K562 (cell line): ENCODE data around the gene GJB6. TPM values are rescaled to one million over a fixed set of nuclear protein-coding genes. Genes with fewer than 3 reads are reported as not detected.

Experiments
- ATAC-seq: fragments of 200-7000 bp; cut with Tn5 transposase; 3 replicates; pipeline ENCODE4 v1.9.1; 2020; ENCODE audit warnings: moderate library complexity
- BruUV-seq: library from RNA; stranded (reverse); fragments of 400-500 nt; replicated peaks from 2 replicates; lab custom pipeline; 2021; lab: Mats Ljungman, UMichigan
- CTCF ChIA-PET: fragments of 300-600 bp; formaldehyde crosslinking; extraction: SDS; loops from one replicate; lab custom pipeline; 2021; ENCODE audit warnings: low intra/inter-chr PET ratio; lab: Yijun Ruan, JAX
- POLR2A ChIA-PET: fragments of 300-600, 350-650 bp; sonication (Branson Sonifier 250); formaldehyde crosslinking; extraction: SDS; loops from one replicate; lab custom pipeline; 2021; ENCODE audit warnings: antibody characterized with exemption, inconsistent platforms; lab: Yijun Ruan, JAX
- DNase-seq, 4 experiments: peaks; one replicate each; pipeline versions ENCODE4 v3.0.0 to v3.0.0-alpha.2; 2011 to 2018; ENCODE audit warnings: low spot score in 3 of 4, mixed read lengths in 3 of 4; ENCODE audit errors: extremely low read depth in 1 of 4
- FAIRE-seq: peaks from 2 replicates; lab custom pipeline; 2011; peaks lifted over from hg19 to GRCh38; lab: Jason Lieb, UNC
- H2AFZ ChIP-seq: 2 replicates; pipeline ENCODE4 v1.6.0; 2011; ENCODE audit warnings: low read depth, low read length, control low read depth, inconsistent platforms
- H3K27ac ChIP-seq: fragments of 200-600 bp; 3 replicates; pipeline ENCODE4 v1.8.0; 2011; ENCODE audit warnings: low read depth, mild to moderate bottlenecking, control low read depth, inconsistent platforms, low read length, moderate library complexity, mixed read lengths; ENCODE audit errors: extremely low read depth
- H3K27me3 ChIP-seq, 2 experiments: fragments of 300-600 bp in 1 of 2; 2 replicates in 1 of 2; 3 replicates in 1 of 2; pipeline versions ENCODE4 v1.6.0 to v1.8.0; 2011; ENCODE audit warnings: inconsistent platforms in 2 of 2, low read length in 2 of 2, mild to moderate bottlenecking in 1 of 2, mixed read lengths in 1 of 2, moderate library complexity in 1 of 2; ENCODE audit not compliant: control insufficient read depth in 2 of 2, insufficient read depth in 2 of 2
- H3K36me3 ChIP-seq: fragments of 300-600 bp; 3 replicates; pipeline ENCODE4 v1.8.0; 2011; ENCODE audit warnings: mild to moderate bottlenecking, low read length, inconsistent platforms; ENCODE audit not compliant: control insufficient read depth, insufficient read depth
- H3K4me1 ChIP-seq, 2 experiments: fragments of 200-600 bp in 1 of 2; replicated peaks in 1 of 2; 2 replicates in 1 of 2; 3 replicates in 1 of 2; pipeline versions ENCODE4 v1.5.1 to v1.8.0; 2011; ENCODE audit warnings: inconsistent platforms in 2 of 2, low read length in 2 of 2, mild to moderate bottlenecking in 1 of 2, mixed read lengths in 1 of 2, moderate library complexity in 1 of 2; ENCODE audit not compliant: control insufficient read depth in 2 of 2, insufficient read depth in 2 of 2
- H3K4me2 ChIP-seq: 2 replicates; pipeline ENCODE4 v1.6.1; 2011; ENCODE audit warnings: low read length, control low read depth, inconsistent platforms, mixed read lengths; ENCODE audit not compliant: insufficient read depth
- H3K4me3 ChIP-seq: fragments of 200-600 bp; sonication (generic), shearing (Covaris generic); 2 replicates; pipeline ENCODE4 v1.5.1; 2016; ENCODE audit warnings: control low read depth, inconsistent platforms
- H3K79me2 ChIP-seq: fragments of 200-600 bp; 3 replicates; pipeline ENCODE4 v1.8.0; 2011; ENCODE audit warnings: low read length, inconsistent platforms; ENCODE audit not compliant: control insufficient read depth, insufficient read depth
- H3K9ac ChIP-seq, 2 experiments: 2 replicates each; pipeline versions ENCODE4 v1.6.0 to v1.6.1; 2011; ENCODE audit warnings: low read depth in 2 of 2, low read length in 2 of 2, control low read depth in 1 of 2, inconsistent platforms in 1 of 2, mild to moderate bottlenecking in 1 of 2, mixed read lengths in 1 of 2; ENCODE audit not compliant: insufficient read depth in 1 of 2
- H3K9me1 ChIP-seq: one replicate; pipeline ENCODE4 v1.6.0; 2011; ENCODE audit warnings: inconsistent platforms, mild to moderate bottlenecking, low read length, moderate library complexity; ENCODE audit not compliant: control insufficient read depth, insufficient read depth
- H3K9me3 ChIP-seq: replicated peaks from 2 replicates; pipeline ENCODE4 v1.5.1; 2011; ENCODE audit warnings: low read depth, low read length, inconsistent platforms; ENCODE audit not compliant: control insufficient read depth, insufficient read depth
- H4K20me1 ChIP-seq: replicated peaks from 2 replicates; pipeline ENCODE4 v1.6.1; 2011; ENCODE audit warnings: low read length, inconsistent platforms, mixed read lengths; ENCODE audit not compliant: control insufficient read depth, insufficient read depth
- FOXJ2 ChIP-seq: fragments of 200-800 bp; sonication (Bioruptor generic); IDR thresholded peaks from 2 replicates; pipeline ENCODE4 v1.6.1; 2016; ENCODE audit warnings: missing genetic modification characterization, missing compliant biosample characterization
- HIVEP1 ChIP-seq: fragments of 250-450 bp; sonication (Bioruptor Pico); IDR thresholded peaks from 2 replicates; pipeline ENCODE4 v1.4.0; 2020; ENCODE audit warnings: mild to moderate bottlenecking
- HLTF ChIP-seq: fragments of 450-650 bp; IDR thresholded peaks from 2 replicates; pipeline ENCODE4 v1.6.1; 2016
- HSF4 ChIP-seq: fragments of 250-450 bp; sonication (Bioruptor Pico); IDR thresholded peaks from 2 replicates; pipeline ENCODE4 v2.1.2; 2022; ENCODE audit warnings: mild to moderate bottlenecking, moderate library complexity, borderline replicate concordance
- MIER1 ChIP-seq: fragments of 450-650 bp; IDR thresholded peaks from 2 replicates; pipeline ENCODE4 v1.6.1; 2016; ENCODE audit warnings: antibody characterized with exemption, mild to moderate bottlenecking, low read depth
- MXI1 ChIP-seq: IDR thresholded peaks from 2 replicates; pipeline ENCODE4 v1.6.1; 2011; ENCODE audit warnings: low read depth, mild to moderate bottlenecking, improper control_type of control experiment, low read length
- NFXL1 ChIP-seq: fragments of 450-650 bp; formaldehyde crosslinking; IDR thresholded peaks from 2 replicates; pipeline ENCODE4 v1.4.0; 2021; ENCODE audit warnings: mild to moderate bottlenecking
- NFYB ChIP-seq: IDR thresholded peaks from 2 replicates; pipeline ENCODE4 v1.6.1; 2011; ENCODE audit warnings: mild to moderate bottlenecking, moderate library complexity; ENCODE audit not compliant: insufficient read length; ENCODE audit errors: extremely low read depth
- OTX1 ChIP-seq: fragments of 450-650 bp; formaldehyde crosslinking; IDR thresholded peaks from 2 replicates; pipeline ENCODE4 v1.4.0; 2022; ENCODE audit warnings: mild to moderate bottlenecking
- SIX5 ChIP-seq, 2 experiments: IDR thresholded peaks; 2 replicates each; pipeline ENCODE4 v1.6.1; 2011; ENCODE audit warnings: low read length in 2 of 2, borderline replicate concordance in 1 of 2, low read depth in 1 of 2, mild to moderate bottlenecking in 1 of 2, moderate library complexity in 1 of 2; ENCODE audit not compliant: insufficient read depth in 1 of 2
- SMARCB1 ChIP-seq: IDR thresholded peaks from 2 replicates; pipeline ENCODE4 v1.6.1; 2011; ENCODE audit warnings: improper control_type of control experiment, low read depth; ENCODE audit not compliant: insufficient read length
- SNAPC5 ChIP-seq: fragments of 250-450 bp; sonication (Bioruptor Pico); IDR thresholded peaks from 2 replicates; pipeline ENCODE4 v1.8.0; 2021; ENCODE audit warnings: moderate library complexity, mild to moderate bottlenecking, inconsistent platforms
- ZFPM2 ChIP-seq: fragments of 250-450 bp; sonication (Bioruptor Pico); IDR thresholded peaks from 2 replicates; pipeline ENCODE4 v1.5.1; 2022; ENCODE audit warnings: mild to moderate bottlenecking
- WGBS: fragments of 100-300 bp; shearing (Covaris generic); methylation state at CpG from one replicate; pipeline ENCODE4 v1.1.6; 2016; ENCODE audit warnings: low coverage, mixed read lengths; ENCODE audit not compliant: insufficient coverage; ENCODE audit errors: missing lambda C conversion rate; 5-methylcytosine and 5-hydroxymethylcytosine counted together
- in situ Hi-C: fragments of 300-500 bp; cut with MboI; formaldehyde crosslinking; loops from 4 replicates; pipeline ENCODE4 v1.15.0; 2018; ENCODE audit warnings: inconsistent platforms, mixed read lengths
- intact Hi-C: fragments of 100-400 bp; cut with micrococcal nuclease; formaldehyde crosslinking; loops from 2 replicates; pipeline ENCODE4 v1.14.2; 2022
- polyA plus RNA-seq, 8 experiments: library from polyadenylated mRNA; depleted of rRNA in 4 of 8; stranded (reverse) in 5 of 8; unstranded in 3 of 8; fragments of >200 nt; fragmentation: Nextera tagmentation in 2 of 8; fragmentation: Illumina TruSeq in 1 of 8; extraction: Ambion mirVana in 2 of 8; extraction: Trizol in 1 of 8; gene quantifications; 2 replicates each; pipeline versions ENCODE4 v1.2.1 to v1.2.3, GENCODE V29; 2011 to 2014; ENCODE audit warnings: inconsistent platforms in 1 of 8, missing spikeins in 1 of 8
- total RNA-seq, 7 experiments: library from RNA; depleted of rRNA in 6 of 7; stranded (reverse); fragments of >200 nt in 6 of 7; fragmentation: Illumina TruSeq in 2 of 7; extraction: Trizol in 2 of 7; gene quantifications; 2 replicates each; pipeline versions ENCODE4 v1.2.1 to v1.2.3, GENCODE V29; 2011 to 2021; ENCODE audit warnings: low replicate concordance in 1 of 7
- TF ChIP-seq, protein P1 (sequence below): fragments of 200-800 bp; sonication (Bioruptor generic); IDR thresholded peaks from 2 replicates; pipeline ENCODE4 v1.6.1; 2017; ENCODE audit warnings: missing genetic modification characterization, missing compliant biosample characterization
- TF ChIP-seq, protein P2 (sequence below): fragments of 200-800 bp; sonication (Bioruptor generic); IDR thresholded peaks from 2 replicates; pipeline ENCODE4 v1.6.1; 2016; ENCODE audit warnings: missing genetic modification characterization, missing compliant biosample characterization

Gene GJB6
- total and polyA plus RNA-seq, 9 of the 15 experiments (the other 6 are each of a cell fraction or from before 2014, with no cell fraction given) = not detected

- 0% methylated on average over 1 of the region's 1 CpG for WGBS
- intact Hi-C loops = no loop called here
- no peak for FAIRE-seq
- H3K36me3 ChIP-seq = no peaks in the 10 kb centered on the region
- no peak overlapping the region for H3K4me3 ChIP-seq
- no peak for ATAC-seq
- in situ Hi-C loops = no loop called here
- ChIA-PET CTCF (no interaction called here), POLR2A (no interaction called here)
- no peak overlapping the region for H2AFZ ChIP-seq
- H3K9me1 ChIP-seq = no peaks in the 10 kb centered on the region
- no peak overlapping the region for H3K9ac ChIP-seq
- H3K9me3 ChIP-seq = no peaks in the 10 kb centered on the region
- DNase-seq = no peak
- peaks cover 0 to 14% of the 10 kb centered on the region in 2 experiments; a peak in 2 of 5 replicates for H3K27me3 ChIP-seq
- H3K4me1 ChIP-seq = no peaks in the 10 kb centered on the region; a peak in 1 of 5 replicates
- H3K79me2 ChIP-seq = no peaks in the 10 kb centered on the region
- H4K20me1 ChIP-seq = no peaks in the 10 kb centered on the region
- no peak overlapping the region for H3K4me2 ChIP-seq
- no TSS peak for BruUV-seq
- no peak overlapping the region for H3K27ac ChIP-seq
- no peak for TF ChIP-seq HLTF
- no peak for TF ChIP-seq SMARCB1
- no peak for TF ChIP-seq HSF4 (CRISPR knock-in tag)
- TF ChIP-seq ZFPM2 (CRISPR knock-in tag) = no peak
- TF ChIP-seq MXI1 = no peak
- TF ChIP-seq HIVEP1 (CRISPR knock-in tag) = no peak
- TF ChIP-seq, protein P1, sequence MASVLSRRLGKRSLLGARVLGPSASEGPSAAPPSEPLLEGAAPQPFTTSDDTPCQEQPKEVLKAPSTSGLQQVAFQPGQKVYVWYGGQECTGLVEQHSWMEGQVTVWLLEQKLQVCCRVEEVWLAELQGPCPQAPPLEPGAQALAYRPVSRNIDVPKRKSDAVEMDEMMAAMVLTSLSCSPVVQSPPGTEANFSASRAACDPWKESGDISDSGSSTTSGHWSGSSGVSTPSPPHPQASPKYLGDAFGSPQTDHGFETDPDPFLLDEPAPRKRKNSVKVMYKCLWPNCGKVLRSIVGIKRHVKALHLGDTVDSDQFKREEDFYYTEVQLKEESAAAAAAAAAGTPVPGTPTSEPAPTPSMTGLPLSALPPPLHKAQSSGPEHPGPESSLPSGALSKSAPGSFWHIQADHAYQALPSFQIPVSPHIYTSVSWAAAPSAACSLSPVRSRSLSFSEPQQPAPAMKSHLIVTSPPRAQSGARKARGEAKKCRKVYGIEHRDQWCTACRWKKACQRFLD (CRISPR knock-in tag) = no peak
- no peak for TF ChIP-seq NFYB
- TF ChIP-seq SIX5 (IDR thresholded peaks at IDR 0.05; ENCODE audit: borderline replicate concordance in 1 of 2, insufficient read depth in 1 of 2, low read depth in 1 of 2, low read length in 2 of 2) = no peak
- TF ChIP-seq, protein P2, sequence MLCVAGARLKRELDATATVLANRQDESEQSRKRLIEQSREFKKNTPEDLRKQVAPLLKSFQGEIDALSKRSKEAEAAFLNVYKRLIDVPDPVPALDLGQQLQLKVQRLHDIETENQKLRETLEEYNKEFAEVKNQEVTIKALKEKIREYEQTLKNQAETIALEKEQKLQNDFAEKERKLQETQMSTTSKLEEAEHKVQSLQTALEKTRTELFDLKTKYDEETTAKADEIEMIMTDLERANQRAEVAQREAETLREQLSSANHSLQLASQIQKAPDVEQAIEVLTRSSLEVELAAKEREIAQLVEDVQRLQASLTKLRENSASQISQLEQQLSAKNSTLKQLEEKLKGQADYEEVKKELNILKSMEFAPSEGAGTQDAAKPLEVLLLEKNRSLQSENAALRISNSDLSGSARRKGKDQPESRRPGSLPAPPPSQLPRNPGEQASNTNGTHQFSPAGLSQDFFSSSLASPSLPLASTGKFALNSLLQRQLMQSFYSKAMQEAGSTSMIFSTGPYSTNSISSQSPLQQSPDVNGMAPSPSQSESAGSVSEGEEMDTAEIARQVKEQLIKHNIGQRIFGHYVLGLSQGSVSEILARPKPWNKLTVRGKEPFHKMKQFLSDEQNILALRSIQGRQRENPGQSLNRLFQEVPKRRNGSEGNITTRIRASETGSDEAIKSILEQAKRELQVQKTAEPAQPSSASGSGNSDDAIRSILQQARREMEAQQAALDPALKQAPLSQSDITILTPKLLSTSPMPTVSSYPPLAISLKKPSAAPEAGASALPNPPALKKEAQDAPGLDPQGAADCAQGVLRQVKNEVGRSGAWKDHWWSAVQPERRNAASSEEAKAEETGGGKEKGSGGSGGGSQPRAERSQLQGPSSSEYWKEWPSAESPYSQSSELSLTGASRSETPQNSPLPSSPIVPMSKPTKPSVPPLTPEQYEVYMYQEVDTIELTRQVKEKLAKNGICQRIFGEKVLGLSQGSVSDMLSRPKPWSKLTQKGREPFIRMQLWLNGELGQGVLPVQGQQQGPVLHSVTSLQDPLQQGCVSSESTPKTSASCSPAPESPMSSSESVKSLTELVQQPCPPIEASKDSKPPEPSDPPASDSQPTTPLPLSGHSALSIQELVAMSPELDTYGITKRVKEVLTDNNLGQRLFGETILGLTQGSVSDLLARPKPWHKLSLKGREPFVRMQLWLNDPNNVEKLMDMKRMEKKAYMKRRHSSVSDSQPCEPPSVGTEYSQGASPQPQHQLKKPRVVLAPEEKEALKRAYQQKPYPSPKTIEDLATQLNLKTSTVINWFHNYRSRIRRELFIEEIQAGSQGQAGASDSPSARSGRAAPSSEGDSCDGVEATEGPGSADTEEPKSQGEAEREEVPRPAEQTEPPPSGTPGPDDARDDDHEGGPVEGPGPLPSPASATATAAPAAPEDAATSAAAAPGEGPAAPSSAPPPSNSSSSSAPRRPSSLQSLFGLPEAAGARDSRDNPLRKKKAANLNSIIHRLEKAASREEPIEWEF (CRISPR knock-in tag) = no peak
- TF ChIP-seq OTX1 (CRISPR knock-in tag) = no peak
- TF ChIP-seq NFXL1 (CRISPR knock-in tag) = no peak
- no peak for TF ChIP-seq SNAPC5
- no peak for TF ChIP-seq MIER1
- TF ChIP-seq FOXJ2 (tag) = no peak
These were observed 22.2 kb downstream of the GJB6 start for GRCh38 chr13:20209948-20210347.
